H54 (cell line): ENCODE results near the gene PRUNE2.
A peak's percentile ranks its signal among the peaks of the same experiment; 100 is the strongest.
"Not testable (repeated sequence)": the region's sequence is repeated elsewhere in the genome, so short reads cannot be mapped to it uniquely, and the experiment has no call there.

Experiments used
- DNase-seq: peaks from one replicate; pipeline ENCODE4 v3.0.0; 2011; ENCODE audit warnings: low spot score, mixed read lengths; ENCODE audit not compliant: insufficient read length
- FAIRE-seq: peaks from 3 replicates; lab custom pipeline; 2011; peaks lifted over from hg19 to GRCh38; lab: Jason Lieb, UNC
- POLR2A ChIP-seq: IDR thresholded peaks from 2 replicates; pipeline ENCODE4 v1.6.1; 2011; ENCODE audit warnings: low read depth, mild to moderate bottlenecking, low read length

The PRUNE2 gene, protein sequence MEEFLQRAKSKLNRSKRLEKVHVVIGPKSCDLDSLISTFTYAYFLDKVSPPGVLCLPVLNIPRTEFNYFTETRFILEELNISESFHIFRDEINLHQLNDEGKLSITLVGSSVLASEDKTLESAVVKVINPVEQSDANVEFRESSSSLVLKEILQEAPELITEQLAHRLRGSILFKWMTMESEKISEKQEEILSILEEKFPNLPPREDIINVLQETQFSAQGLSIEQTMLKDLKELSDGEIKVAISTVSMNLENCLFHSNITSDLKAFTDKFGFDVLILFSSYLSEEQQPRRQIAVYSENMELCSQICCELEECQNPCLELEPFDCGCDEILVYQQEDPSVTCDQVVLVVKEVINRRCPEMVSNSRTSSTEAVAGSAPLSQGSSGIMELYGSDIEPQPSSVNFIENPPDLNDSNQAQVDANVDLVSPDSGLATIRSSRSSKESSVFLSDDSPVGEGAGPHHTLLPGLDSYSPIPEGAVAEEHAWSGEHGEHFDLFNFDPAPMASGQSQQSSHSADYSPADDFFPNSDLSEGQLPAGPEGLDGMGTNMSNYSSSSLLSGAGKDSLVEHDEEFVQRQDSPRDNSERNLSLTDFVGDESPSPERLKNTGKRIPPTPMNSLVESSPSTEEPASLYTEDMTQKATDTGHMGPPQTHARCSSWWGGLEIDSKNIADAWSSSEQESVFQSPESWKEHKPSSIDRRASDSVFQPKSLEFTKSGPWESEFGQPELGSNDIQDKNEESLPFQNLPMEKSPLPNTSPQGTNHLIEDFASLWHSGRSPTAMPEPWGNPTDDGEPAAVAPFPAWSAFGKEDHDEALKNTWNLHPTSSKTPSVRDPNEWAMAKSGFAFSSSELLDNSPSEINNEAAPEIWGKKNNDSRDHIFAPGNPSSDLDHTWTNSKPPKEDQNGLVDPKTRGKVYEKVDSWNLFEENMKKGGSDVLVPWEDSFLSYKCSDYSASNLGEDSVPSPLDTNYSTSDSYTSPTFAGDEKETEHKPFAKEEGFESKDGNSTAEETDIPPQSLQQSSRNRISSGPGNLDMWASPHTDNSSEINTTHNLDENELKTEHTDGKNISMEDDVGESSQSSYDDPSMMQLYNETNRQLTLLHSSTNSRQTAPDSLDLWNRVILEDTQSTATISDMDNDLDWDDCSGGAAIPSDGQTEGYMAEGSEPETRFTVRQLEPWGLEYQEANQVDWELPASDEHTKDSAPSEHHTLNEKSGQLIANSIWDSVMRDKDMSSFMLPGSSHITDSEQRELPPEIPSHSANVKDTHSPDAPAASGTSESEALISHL (N-terminal part only)

DNA sequence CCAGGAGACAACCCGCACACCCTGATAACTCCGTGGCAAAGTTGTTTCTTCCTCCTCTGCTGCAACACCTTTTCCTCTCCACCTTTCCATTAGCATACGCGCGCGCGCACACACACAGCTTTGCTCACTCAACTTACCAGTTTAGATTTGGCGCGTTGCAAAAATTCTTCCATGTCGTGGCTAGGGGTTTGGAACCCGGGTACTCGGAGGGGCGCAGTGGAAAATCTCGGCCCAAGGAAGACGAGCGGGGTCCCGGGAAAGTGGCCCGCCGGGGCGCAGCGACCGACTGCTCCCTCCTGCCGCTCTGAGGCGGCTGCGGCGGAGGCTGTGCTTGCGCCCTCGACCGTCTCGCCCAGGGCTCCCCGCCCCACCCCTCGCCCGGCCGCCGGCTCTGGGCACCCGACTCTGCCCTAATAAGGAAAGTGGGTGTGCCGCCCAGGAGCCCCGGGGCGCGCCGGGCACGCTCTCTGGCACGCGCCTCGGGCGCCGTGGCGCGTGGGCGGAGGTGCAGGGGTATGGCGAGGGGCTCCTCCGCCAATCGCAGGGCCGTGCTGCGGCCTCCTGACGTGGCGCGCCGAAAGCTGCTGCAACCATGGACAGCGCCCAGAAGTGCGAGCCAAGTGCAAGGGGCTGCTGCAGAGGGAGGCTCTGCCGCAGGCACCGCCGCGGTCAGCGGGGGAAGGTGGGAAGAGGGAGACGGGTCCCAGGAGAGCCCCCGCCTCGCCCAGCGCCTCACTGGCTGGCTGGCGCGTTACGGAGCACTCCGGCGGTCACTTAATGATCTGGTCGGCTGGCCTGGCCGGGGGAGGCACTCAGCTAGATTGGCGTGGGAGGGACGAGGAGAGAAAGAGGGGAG lies at the start of gene PRUNE2:
TSS of gene PRUNE2 (minus strand) at position 324 of the 856 bp plus-strand sequence. CDS start at position 173, 151 bp downstream.
- no peak for TF ChIP-seq POLR2A
- FAIRE-seq: no peak
- peak; percentile 71 for DNase-seq

DNA sequence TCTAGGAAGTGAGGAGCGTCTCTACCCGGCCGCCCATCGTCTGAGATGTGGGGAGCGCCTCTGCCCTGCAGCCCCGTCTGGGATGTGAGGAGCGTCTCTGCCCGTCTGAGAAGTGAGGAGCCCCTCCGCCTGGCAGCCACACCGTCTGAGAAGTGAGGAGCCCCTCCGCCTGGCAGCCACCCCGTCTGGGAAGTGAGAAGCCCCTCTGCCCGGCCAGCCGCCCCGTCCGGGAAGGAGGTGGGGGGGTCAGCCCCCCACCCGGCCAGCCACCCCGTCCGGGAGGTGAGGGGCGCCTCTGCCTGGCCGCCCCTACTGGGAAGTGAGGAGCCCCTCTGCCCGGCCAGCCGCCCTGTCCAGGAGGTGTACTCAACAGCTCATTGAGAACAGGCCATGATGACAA lies 49.5 kb upstream of the PRUNE2 start:
- not testable (repeated sequence) for FAIRE-seq

DNA sequence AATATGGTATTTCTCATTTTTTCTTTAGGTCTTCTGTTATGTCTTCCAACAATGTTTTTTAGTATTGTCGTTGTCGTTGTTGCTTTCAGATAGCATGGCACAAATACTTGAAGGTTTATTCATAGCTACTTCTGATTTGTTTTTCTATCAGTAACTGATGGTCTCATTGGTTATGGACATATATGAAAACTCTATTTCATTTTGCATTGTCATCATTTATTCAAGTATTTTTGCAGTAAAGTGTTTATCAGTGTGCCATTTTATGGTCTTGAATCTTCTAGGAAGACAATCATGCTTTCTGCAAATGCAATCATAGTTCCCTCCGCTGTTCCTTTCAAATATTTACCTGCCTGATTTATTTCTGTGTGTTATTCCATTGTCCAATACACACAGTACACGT lies 44.0 kb upstream of the PRUNE2 start:
- DNase-seq (no peak), FAIRE-seq (no peak)
- no peak for TF ChIP-seq POLR2A

More for the DNA sequence above, 49.5 kb upstream of the PRUNE2 start:
- DNase-seq: not testable (repeated sequence)

DNA sequence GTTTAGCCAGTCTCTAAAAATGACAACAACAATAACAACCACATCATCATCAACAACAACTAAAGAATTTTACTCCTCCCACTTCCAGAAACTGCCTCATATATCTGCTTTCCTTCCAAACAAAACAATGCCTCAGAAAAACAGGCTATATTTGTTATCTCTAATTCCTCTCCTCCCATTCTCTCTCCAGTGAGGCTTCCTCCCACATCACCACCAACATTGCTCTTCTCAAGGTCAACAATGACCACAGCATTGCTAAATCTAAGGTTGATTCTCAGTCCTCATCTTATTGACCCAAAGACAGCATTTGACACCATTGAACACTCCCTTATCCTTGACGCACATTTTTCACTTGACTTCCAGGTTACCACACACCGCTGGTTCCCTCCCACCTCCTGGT lies 38.1 kb upstream of the PRUNE2 start:
- FAIRE-seq (no peak), DNase-seq (no peak)

DNA sequence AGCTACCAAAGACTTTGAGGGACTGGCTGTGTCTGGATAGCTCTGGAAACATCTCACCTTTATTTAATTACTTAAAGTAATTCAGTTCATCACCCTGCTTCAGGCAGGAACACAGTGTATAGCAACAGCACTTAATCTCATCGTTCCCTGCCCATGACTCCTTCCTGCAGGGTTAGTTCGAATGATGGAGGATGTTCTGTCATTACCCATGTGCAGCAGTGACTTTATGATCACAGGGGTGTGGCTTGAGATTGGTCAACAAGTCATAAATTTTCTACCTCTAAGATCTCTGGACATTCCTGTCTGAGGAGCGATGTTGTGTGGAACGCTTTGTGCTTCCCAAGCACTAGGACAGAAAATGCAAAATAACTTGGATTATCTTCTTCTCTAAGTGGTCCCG lies 37.1 kb upstream of the PRUNE2 start:
- FAIRE-seq: no peak
- no peak for DNase-seq
- TF ChIP-seq POLR2A: no peak

More for the DNA sequence above, 38.1 kb upstream of the PRUNE2 start:
- no peak for TF ChIP-seq POLR2A

DNA sequence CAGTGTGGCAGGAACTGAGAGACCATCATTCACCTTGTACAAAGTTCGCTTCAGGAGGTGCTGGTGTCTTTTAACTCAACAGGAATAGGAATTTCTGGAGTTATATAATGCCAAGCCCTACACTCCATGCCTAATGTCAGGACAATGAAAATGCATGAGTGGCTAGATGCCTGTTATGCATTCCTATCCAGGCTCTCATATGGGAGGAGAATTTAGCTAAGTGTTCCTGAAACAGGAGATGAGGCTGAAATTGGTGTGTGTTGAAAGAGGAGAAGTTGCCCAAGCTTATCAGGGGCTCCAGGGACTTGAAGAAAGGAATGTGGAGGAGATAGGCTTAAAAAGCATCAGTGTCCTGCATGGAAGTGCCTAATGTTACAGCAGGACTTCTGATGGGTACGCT lies 26.8 kb upstream of the PRUNE2 start:
- TF ChIP-seq POLR2A: no peak
- no peak for FAIRE-seq
- DNase-seq: no peak

DNA sequence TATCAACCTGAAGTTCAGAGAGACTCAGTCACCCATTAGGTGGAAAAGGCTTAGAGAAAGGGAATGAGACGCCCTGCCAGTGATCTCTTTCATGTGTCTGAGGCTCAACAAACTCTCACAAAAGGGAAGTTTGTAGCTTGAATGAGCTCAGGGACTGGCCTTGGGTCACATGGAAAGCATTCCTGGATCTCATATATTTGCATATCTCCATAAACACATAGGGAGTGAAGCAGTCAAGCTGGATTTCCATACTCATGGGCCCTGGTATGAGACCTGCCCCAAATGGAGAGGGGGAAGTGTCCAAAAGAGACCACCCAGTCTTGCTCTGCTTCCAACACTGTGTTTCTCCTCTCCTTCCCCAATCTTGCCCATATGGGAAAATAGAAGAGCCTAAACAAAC lies 26.4 kb upstream of the PRUNE2 start:
- DNase-seq (no peak), FAIRE-seq (no peak)
- TF ChIP-seq POLR2A: no peak

DNA sequence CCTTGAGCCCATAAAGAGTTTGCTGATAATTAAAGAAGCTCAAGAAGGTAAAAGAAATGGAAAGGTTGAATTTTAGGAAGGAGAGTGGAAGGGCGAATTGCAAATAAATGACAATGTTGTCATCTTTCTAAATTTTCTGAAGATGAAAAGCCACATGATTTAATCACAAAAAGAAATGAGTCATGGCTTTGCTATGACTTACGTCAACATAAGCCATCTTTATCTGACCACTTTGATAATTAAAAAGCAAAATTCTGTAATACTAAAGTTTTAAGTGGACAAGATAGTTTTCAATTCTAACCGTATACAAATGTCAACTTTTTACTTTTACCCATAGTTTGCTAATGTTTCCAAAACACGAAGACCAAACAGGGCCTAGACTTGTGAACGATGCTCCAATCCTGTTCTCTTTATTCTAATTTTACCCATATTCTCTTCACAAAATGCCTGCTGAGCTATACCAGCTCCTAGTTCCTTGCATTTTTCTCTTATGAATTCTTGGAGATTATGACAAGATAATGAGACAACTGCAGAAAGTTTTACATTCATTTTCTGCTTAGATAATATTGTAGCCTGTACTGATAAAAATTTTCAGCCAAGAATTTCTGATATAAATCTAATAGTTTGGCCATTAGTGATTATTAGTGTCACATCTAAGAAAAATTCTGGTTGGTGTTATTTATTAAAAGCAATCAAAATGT lies 21.8 kb upstream of the PRUNE2 start:
- FAIRE-seq (peak; percentile 45), DNase-seq (no peak)
- TF ChIP-seq POLR2A: no peak

DNA sequence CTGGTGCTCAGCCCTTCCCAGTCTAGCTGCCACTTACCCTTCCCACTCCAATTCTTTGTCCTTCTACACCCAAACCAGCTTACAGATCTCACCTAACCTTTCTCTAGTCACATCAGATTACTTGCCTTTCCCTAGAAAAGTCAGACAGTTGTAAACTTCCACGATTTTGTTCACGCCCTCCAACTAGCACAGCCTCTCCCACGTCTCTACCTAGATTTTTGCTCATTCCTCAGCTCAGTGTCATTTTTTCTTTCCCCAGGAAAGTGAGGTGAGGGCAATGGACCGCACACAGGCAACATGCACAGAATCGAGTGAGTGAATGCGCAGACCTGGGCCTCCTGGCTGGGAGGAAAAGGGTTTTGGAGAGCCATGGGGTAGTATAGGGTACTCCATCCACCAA lies 20.9 kb upstream of the PRUNE2 start:
- TF ChIP-seq POLR2A: no peak
- FAIRE-seq (no peak), DNase-seq (no peak)

DNA sequence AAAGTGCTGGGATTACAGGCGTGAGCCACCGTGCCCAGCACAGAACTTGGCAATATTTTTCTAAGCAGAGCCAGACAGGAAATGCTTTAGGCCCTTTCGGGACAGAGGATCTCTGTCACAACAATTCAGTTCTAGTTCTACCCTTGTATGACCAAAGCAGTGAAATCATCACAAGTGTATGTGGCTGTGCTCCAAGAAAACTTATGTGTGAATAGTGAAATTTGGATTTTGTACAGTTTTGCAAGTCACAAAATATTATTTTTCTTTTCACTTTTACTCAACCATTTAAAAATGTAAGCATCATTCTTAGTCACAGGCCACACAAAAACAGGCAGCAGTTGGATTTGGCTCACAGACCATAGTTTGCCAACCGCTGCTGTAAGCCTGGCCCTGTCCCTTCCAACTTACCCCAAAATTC lies 20.4 kb upstream of the PRUNE2 start:
- FAIRE-seq (peak; percentile 95), DNase-seq (peak; percentile 63)
- TF ChIP-seq POLR2A: no peak

DNA sequence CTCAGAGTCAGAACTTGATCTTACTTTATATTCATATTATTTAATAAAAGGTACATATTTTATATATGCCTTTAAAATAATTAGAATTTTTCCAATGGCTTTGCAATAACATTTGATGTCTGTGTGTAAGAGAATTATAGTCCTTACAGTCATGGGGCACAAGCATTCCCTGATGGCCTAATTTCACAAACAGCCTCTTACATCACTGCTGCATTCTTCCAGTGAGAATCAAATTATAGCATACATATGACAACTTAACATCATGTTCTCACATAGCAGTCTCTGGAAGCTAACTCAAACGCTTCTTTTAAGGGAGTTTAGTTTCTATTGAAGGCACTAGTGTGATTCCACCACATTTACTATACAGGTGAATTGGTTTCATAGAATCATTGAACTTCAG lies 15.3 kb upstream of the PRUNE2 start:
- FAIRE-seq (no peak), DNase-seq (no peak)

DNA sequence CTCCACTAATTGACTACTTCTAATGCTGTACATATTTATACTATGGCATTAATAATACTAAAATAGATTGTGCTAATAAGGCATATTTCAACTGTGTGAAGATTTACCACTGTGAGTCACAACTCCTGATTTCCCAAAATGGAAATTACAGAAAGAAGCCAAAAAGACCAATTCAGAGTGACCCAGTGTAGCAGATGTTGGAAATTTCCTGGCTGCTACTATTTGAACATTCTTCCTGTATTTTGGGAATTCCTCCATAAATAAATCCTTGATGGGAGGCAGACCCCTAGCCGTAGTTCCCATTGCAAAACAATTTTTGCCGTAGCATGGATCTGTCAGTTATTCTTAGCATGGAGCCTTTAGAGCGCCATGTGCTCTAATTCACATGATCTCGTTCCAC lies 11.4 kb upstream of the PRUNE2 start:
- FAIRE-seq (no peak), DNase-seq (no peak)
- TF ChIP-seq POLR2A: no peak

More for the DNA sequence above, 15.3 kb upstream of the PRUNE2 start:
- no peak for TF ChIP-seq POLR2A

DNA sequence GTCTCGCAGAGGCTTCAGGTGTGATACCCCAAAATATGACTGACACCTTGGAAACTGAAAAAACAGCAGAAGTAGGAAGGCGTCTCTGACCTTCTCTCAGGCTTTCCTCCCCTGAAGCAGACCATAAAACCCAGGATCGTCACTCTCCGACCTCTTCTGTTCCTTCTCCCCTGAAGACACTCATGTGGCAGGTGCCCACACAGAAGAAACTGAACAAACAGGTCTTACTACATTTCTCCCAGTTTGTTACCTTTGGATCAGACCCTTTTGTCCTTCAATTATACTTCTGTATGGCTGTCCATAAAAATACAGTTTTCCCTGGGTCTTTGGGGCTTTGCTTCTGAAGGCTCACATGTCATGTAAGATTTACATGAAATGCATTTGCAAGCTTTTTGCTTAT lies 10.3 kb upstream of the PRUNE2 start:
- no peak for TF ChIP-seq POLR2A
- DNase-seq: no peak
- FAIRE-seq: no peak
